EH (cell line): ENCODE results near the gene PTPN4.
A peak's percentile ranks its signal among the peaks of the same experiment; 100 is the strongest.
"Not testable (repeated sequence)": the region's sequence is repeated elsewhere in the genome, so short reads cannot be mapped to it uniquely, and the experiment has no call there.

ENCODE experiments used
- DNase-seq: peaks from one replicate; pipeline ENCODE4 v3.0.0-alpha.2; 2015; ENCODE audit warnings: low read depth

Gene PTPN4

GRCh38 chr2:119941981-119942513 lies 182.3 kb downstream of the PTPN4 start:
- DNase-seq = no peak

GRCh38 chr2:119943058-119943457 lies 183.3 kb downstream of the PTPN4 start:
- DNase-seq = no peak

GRCh38 chr2:119947535-119947934 lies 187.8 kb downstream of the PTPN4 start:
- DNase-seq = no peak

GRCh38 chr2:119950966-119951365 lies 191.2 kb downstream of the PTPN4 start:
- no peak for DNase-seq

- peak; percentile 40 for DNase-seq
Observed at GRCh38 chr2:119958670-119959268, 199.0 kb downstream of the PTPN4 start.

- peak; percentile 44 for DNase-seq
Observed at GRCh38 chr2:119960821-119961220, 201.1 kb downstream of the PTPN4 start.

GRCh38 chr2:119981896-119982295 lies 222.2 kb downstream of the PTPN4 start:
- DNase-seq = no peak

GRCh38 chr2:119982506-119982905 lies 222.8 kb downstream of the PTPN4 start:
- no peak for DNase-seq

- no peak for DNase-seq
Observed at GRCh38 chr2:119983108-119983507, 223.4 kb downstream of the PTPN4 start.

GRCh38 chr2:119996148-119996547 lies 236.4 kb downstream of the PTPN4 start:
- DNase-seq = peak; percentile 3

GRCh38 chr2:119996896-119997891 lies 237.5 kb downstream of the PTPN4 start:
- DNase-seq = not testable (repeated sequence)

GRCh38 chr2:120001471-120001870 lies 241.7 kb downstream of the PTPN4 start:
- DNase-seq = no peak

- DNase-seq = no peak
Observed at GRCh38 chr2:120004254-120004653, 244.5 kb downstream of the PTPN4 start.

GRCh38 chr2:120005834-120006521 lies 246.3 kb downstream of the PTPN4 start:
- no peak for DNase-seq

- DNase-seq = no peak
Observed at GRCh38 chr2:120007851-120008250, 248.1 kb downstream of the PTPN4 start.

- DNase-seq = no peak
Observed at GRCh38 chr2:120012363-120012762, 252.6 kb downstream of the PTPN4 start.

- DNase-seq = peak; percentile 92
Observed at GRCh38 chr2:120012771-120013596, 253.3 kb downstream of the PTPN4 start, which contains the start of gene EPB41L5. Gene EPB41L5, plus strand, starts transcription at chr2:120013077. Its CDS starts 6,008 bp downstream, at chr2:120019085.

GRCh38 chr2:120013597-120014223 lies 254.0 kb downstream of the PTPN4 start:
- DNase-seq = no peak

- DNase-seq = no peak
Observed at GRCh38 chr2:120014226-120014980, 254.7 kb downstream of the PTPN4 start.

- DNase-seq = no peak
Observed at GRCh38 chr2:120016800-120017199, 257.1 kb downstream of the PTPN4 start.
